Embryonic facial prominence (tissue), 1 donor: Measurements from ENCODE around the gene FGFR2.

ENCODE experiments used
- DNase-seq: peaks from one replicate; pipeline ENCODE4 v3.0.0-alpha.2; 2016; ENCODE audit errors: extremely low spot score

The FGFR2 gene

DNA sequence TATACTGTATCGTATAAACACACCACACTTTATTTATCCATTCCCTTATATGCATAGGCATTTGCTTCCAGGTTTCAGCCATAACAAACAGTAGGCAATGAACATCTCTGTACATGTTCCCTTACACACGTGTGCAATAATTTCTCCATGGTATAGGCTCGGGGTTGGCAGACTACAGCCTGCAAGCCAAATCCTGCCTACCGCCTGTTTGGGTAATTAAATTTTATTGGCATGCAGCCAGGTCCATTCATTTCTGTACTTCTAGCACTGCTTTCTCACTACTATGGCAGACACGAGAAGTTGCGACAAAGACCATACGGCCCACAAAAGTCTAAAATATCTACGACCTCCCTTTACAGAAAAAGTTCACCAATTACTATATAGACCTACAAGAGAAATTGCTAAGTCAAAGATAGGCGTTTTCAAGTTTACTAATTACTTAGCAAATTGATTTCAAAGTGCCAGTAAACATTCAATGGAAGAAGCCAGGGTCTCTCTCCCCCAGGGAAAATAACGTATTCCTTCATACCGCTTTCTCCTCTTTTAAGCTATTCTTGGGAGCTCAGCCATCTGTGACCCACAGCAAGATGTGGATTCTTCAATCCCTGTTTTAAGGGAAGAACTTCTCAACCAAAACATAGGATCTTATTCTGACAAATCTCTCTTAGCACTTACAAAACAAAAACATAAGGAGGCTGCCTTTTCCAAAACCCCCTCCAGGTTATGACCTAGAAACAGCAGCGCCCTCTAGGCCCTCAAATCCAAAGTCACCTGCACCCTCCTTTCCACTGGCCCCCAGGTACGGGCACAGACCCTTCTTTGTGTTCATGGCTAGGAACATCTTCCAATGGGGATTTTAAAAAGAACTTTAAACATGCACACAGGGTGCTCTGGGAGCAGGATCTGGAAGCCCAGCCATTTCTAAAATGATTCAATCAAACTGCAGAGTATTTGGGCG lies 100.5 kb downstream of the FGFR2 start:
- no peak for DNase-seq

DNA sequence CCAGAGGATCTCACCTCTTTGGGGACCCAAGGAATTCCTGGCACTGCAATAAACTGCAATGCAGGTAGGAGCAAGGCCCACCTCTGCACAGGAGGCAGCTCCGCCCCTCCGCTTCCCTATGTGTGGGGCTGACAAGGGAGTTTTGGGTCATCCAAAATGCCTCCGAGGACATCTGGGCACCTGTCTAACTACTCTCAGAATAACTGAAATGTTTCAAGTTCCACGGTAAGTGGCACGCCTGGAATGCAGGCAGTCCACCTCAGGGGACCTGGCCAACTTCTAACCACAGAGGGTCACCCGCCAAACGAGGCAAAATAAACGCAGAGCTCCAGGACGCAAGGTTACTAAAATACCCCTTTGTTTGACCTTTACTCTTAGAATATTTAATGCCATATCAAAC lies 102.5 kb downstream of the FGFR2 start:
- no peak for DNase-seq

- DNase-seq = no peak
Measured at GRCh38 chr10:121494296-121494695, 103.9 kb downstream of the FGFR2 start.

DNA sequence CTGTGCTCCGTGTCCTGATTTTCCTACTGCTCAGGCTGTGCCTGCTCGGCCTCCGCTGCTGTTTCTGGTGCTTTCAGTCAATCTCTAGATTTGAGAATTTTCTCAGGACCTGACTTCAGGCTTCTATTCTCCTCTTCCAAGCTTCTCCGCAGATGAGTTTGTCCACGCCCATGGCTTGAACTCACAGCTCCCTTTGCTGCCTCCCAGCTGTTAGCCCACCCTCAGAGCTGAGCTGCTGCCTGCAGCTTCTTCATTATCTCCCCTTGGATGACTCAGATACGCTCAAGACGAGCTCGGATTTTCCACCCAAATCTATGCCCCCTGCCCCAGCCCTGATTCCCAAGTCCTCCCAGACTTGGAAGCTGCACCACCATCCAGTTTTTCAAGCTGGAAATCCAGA lies 104.7 kb downstream of the FGFR2 start:
- DNase-seq = no peak

DNA sequence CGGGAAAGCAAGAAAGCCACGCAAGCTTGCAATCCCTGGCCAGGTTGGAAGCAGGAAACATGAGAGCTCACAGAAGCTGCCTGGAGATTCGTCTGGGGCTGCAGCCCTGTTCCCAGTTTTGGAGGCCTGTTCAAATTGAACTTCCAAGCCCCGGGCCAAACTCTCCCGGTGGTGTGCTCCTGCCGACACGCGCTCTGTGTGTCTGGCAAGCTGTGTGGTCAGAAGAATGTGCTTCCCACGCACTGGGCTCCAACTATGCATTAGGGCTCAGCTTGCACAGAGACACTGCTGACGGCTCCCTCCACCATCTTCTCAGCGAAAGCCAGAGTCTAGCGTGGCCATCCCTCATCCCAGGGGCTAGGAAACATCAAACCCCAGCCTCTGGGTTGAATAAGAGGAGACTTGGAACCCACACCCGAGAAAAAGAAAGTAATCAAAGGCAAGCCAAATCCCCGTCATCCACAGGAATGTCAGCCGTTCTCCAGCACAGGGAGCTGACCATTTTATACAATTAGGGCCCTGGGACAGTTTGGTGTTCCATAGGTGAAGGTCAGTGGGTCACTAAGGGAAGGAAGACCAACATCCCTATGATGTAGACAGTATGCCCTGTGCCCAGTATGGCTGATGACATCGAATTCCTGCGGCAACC lies 107.2 kb downstream of the FGFR2 start:
- DNase-seq = no peak

DNA sequence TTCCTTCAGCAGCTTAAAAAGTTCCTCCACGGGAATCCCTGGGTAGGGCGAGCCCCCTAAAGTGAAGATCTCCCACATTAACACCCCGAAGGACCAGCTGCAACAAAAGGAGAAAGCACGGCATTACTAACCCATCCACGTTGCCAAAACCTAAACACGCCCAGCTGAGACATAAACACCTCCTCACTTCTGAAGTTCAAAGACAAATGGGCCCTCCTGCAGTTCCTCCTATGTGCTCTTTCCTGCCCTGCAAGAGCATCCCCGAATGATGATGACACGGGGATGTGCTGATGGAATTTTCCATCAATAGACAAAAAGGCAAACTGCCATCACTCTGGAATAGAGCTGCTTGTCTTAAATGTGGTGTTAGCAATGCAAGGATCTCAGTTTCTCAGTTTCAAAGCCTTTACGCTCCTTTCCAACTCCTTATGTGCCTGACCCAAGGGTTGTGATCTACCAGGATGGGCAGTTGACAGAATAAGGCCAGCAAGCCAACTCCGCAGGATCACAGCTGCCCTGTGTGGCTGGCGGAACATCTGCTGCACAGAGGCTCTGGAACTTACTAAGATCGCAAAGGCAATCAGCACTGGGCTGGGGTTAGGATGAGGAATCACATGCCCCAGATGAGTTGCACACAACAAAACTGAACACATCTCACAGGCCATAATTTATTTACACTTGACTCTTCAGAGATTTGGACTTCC lies 112.7 kb downstream of the FGFR2 start:
- DNase-seq = no peak

GRCh38 chr10:121484816-121485215 lies 113.4 kb downstream of the FGFR2 start:
- DNase-seq = no peak

GRCh38 chr10:121484401-121484800 lies 113.8 kb downstream of the FGFR2 start:
- no peak for DNase-seq

GRCh38 chr10:121481180-121481579 lies 117.1 kb downstream of the FGFR2 start:
- DNase-seq = peak; percentile 80

DNA sequence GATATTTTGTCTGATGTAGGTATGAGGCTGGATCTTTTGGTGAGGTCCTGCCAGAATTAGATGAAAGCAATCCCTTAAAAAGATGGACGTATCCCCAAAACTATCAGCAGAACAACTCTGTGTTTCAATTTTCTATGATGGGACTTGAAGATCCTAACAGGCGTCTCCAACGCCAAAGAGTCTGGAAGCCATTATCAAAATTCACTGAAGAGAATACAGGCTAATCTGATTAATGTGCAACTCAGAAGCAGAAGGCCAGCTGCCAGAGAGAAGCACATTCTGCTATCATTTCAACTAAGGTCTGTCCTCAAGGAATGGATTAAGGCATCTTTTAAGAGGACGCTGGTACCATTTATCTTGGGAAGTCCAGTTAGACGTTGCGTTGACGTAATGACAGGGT lies 119.7 kb downstream of the FGFR2 start:
- no peak for DNase-seq

- no peak for DNase-seq
Measured at GRCh38 chr10:121469797-121470606, 128.2 kb downstream of the FGFR2 start.

DNA sequence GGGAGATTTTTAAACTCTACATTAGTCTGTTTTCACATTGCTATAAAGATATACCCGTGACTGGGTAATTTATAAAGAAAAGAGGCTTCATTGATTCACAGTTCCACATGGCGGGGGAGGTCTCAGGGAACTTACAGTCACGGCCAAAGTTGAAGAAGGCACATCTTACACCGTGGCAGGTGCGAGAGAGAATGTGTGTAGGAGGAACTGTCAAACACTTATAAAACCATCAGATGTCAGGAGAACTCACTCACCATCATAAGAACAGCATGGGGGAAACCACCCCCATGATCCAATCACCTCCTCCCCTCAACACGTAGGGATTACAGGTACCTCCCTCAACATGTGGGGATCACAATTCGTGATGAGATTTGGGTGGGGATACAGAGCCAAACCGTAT lies 129.5 kb downstream of the FGFR2 start:
- no peak for DNase-seq

DNA sequence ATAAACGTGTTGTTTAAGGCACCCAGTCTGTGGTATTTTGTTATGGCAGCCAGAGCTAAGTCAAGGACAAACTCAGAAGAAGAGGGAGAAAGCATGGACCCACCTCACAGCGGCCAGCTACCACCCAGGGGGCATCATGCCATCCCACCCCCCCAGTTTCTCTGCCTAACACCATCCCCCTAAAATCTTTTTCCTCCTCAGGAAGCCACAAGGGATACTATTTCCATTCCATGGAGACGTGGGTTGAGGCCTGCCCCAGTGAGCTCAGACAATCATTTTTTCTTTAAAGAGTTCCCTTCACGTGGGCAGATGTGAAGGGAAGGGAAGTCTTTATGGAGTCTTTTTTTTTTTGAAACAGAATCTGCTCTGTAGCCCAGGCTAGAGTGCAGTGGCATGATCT lies 131.8 kb downstream of the FGFR2 start:
- DNase-seq = no peak

- DNase-seq = no peak
Measured at GRCh38 chr10:121465215-121465614, 133.0 kb downstream of the FGFR2 start.

DNA sequence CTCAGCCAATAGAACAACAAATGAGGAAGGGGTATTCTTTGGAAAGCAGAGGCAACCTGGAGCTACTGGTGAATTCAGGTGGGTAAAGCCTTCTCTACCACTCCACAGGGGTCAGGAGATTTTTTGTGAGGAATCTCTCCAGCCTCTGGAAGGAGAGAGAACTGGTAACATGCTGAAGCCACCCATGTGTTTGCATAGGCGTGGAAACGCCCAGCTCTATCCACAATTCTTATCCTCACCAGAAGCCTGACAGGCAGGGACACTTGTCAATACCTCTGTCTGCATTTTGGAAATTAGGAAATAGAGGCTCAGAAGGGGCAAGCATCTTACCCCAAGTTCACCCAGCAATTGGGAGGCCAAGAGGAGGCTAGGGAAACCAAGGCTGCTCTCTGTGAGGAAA lies 133.7 kb downstream of the FGFR2 start:
- DNase-seq = no peak

DNA sequence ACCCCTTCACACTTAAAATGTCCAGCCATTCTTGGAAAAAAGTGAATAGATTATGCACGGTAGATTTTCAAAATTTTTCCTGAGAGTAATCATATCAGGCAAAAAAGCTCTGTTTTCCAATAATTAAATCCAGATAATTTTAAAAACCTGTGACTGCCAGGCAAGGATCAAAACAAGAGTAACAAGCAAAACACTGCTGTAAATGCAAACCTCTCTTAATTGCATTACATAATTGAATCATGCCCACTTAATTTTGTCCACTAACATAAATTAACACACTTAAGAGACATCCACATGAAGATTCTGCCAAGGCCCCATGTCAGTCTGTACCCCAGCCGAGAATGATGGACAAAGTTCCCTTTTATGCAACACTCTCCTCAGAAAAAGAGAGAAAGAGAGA lies 135.3 kb downstream of the FGFR2 start:
- DNase-seq = no peak

- no peak for DNase-seq
Measured at GRCh38 chr10:121462281-121462680, 136.0 kb downstream of the FGFR2 start.

DNA sequence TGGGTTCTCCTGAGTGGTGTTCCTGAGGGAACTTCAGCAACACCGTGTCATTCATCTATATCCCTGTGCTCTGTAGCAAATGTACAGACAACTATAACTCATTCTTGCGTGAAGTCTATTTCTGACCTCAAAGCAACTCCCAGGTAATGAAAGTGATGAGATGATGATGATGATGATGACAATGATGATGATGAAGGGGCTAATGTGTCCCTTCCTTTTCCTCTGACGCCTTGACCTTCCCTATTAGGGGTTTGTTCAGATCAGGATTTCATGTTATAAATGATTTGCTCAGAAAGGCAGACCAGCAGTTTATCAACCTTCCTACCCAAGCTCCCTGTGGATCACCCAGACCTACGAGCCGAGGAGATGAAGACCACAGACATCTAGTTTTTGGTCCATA lies 136.9 kb downstream of the FGFR2 start:
- no peak for DNase-seq

- DNase-seq = no peak
Measured at GRCh38 chr10:121460733-121461132, 137.5 kb downstream of the FGFR2 start.

DNA sequence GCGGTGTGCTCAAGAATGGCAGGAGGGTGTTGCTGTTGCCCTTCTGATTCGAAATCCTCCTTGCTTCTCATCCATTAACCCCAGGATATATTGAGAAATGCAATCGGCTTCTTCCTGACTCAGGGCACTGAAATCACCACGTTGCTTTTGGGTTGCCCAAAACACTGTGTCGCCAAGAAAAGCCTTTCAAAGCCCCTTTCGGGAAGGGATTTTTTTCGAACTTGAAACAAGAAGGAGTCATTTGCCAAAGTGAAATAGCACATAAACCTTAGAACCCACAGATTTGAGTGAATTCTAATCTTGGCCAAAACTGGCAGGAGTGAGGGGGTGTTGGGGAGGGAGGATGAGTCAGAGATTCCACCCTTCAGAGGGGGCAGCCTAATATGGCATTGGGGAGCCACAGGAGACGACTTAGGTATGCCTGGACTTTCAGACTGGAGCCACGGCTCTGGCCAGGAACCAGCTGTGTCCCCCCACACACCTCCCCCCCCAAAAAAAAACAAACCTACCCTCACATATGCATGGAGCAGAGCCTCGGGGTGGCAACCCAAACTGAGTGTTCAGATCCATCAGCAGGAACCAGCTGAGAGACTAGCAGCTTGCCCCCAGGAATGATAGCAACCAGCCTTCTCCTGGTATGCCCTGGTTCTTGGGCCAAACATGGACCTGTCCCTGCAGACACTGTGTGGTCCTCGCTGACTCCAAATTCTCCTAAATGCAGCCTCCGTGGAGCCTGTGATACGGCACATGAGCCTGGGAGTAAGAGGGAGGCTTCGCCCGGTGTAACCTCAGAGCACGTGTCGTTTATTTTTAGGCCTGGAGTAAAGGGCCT lies 138.4 kb downstream of the FGFR2 start:
- no peak for DNase-seq

DNA sequence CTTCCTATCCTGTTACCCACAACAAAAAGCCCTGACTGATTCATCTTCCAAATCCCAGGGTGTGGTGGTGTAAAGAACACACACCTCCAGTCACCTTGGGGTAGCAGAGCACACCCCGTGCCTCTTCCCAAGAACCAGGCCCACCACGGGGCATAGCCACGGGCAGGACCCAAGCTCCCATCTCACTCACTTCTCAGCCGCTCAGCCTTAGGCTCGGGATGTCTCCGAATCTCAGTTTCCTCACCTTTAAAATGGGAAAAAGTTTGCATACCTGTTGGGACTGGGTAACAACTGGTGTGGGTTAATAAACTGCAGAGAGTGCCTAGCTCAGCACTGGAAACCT lies 139.0 kb downstream of the FGFR2 start:
- no peak for DNase-seq
